Activated naive CD4-positive, alpha-beta T cell treated with anti-CD3 and anti-CD28 coated beads, Interleukin-2, amount 50 U/mL, for 72 hours (primary cell): ENCODE results near the gene PBX2. TPM values are rescaled to one million over a fixed set of nuclear protein-coding genes. Genes with fewer than 3 reads are reported as not detected.
"Not testable (repeated sequence)": the region's sequence is repeated elsewhere in the genome, so short reads cannot be mapped to it uniquely, and the experiment has no call there.

Experiments
- ATAC-seq, 2 donors: fragments of 150-1000 bp; cut with Tn5 transposase; 2 replicates each; pipeline ENCODE4 v1.10.0; 2021; ENCODE audit warnings: mild to moderate bottlenecking in 2 of 2, moderate library complexity in 2 of 2
- DNase-seq, 2 donors: peaks; one replicate each; pipeline ENCODE4 v3.0.0; 2021 to 2022; ENCODE audit warnings: low spot score in 2 of 2
- H3K27ac Mint-ChIP-seq, 2 donors: one replicate each; pipeline ENCODE4 v1.8.0; 2022; ENCODE audit warnings: mild to moderate bottlenecking in 2 of 2, mixed read lengths in 2 of 2
- H3K36me3 Mint-ChIP-seq, 2 donors: one replicate each; pipeline ENCODE4 v1.8.0; 2022; ENCODE audit warnings: mixed read lengths in 2 of 2
- H3K9me3 Mint-ChIP-seq, 2 donors: one replicate each; pipeline ENCODE4 v1.8.0; 2022; ENCODE audit warnings: mixed read lengths in 2 of 2
- total RNA-seq, 2 donors: library from RNA; stranded (reverse); gene quantifications; one replicate each; pipeline ENCODE4 v1.2.3, GENCODE V29; 2022

Gene PBX2
- total RNA-seq, 2 donors from 2014 or later: 65.4 to 88.7 TPM

GRCh38 chr6:32192608-32193039, 2.6 kb upstream of the PBX2 start, which contains the start of gene GPSM3:
Gene GPSM3, minus strand, starts transcription at chr6:32192643. Its CDS starts 130 bp downstream, at chr6:32192513.
- peaks cover 30 to 35% of the 10 kb centered on the region in 2 donors for H3K36me3 Mint-ChIP-seq

GRCh38 chr6:32191696-32192607, 1.9 kb upstream of the PBX2 start:
- peak in 1 of 2 donors; percentile 69 for DNase-seq
- ATAC-seq: no peak
- no peaks in the 10 kb centered on the region for H3K9me3 Mint-ChIP-seq
- peaks cover 37 to 41% of the 10 kb centered on the region in 2 donors for H3K36me3 Mint-ChIP-seq
- peak overlapping the region; percentile 94 to 97 for H3K27ac Mint-ChIP-seq

More at GRCh38 chr6:32192608-32193039, 2.6 kb upstream of the PBX2 start, which contains the start of gene GPSM3:
- DNase-seq (no peak), ATAC-seq (no peak)
- H3K9me3 Mint-ChIP-seq: no peaks in the 10 kb centered on the region
- H3K27ac Mint-ChIP-seq: peak within 1 kb of the TSS; percentile 94 to 97

GRCh38 chr6:32190911-32191677, 1.1 kb upstream of the PBX2 start:
- Mint-ChIP-seq H3K27ac (peak overlapping the region; percentile 94 to 97), H3K36me3 (peaks cover 45 to 50% of the 10 kb centered on the region in 2 donors), H3K9me3 (no peaks in the 10 kb centered on the region)
- ATAC-seq: no peak
- DNase-seq: no peak

GRCh38 chr6:32189742-32190053, 304 bp downstream of the PBX2 start:
- Mint-ChIP-seq H3K9me3 (no peaks in the 10 kb centered on the region), H3K36me3 (peaks cover 45 to 57% of the 10 kb centered on the region in 2 donors), H3K27ac (peak overlapping the region in 1 of 2 donors; percentile 94)
- DNase-seq (no peak), ATAC-seq (no peak)

DNA sequence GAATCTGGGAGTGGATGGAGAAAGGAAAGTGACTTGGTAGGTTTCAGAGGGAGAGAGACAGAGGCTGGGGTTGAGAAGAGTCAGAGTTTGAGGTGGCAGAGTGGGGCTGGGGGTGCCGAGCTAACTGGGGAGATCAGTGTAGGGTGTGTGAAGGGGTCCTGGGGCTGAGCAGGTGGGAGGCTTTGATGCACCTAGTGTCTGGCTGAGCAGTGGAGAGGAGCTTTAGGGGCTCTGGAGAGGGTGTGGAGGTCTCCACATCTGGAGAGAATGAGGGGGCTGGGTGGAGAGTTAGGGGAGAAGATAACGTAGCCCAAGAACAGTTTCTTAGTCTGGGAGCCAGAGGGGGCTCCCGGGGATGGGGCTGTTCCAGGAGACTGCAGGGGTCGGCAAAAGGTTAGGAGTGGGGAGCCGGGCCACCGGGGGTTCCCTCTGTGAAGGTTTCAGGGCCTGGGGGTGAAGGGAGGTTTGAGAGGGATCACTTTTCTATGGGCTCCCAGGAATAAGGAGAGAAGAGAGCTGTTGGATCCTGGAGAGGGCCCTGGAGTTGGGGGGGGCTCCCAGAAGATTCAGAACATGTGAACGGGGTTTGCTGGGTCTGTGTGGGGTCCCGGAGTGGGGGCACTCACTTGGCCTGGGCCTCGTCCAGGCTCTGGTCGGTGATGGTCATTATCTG, 797 bp downstream of the PBX2 start:
- Mint-ChIP-seq H3K9me3 (no peaks in the 10 kb centered on the region), H3K36me3 (peaks cover 45 to 57% of the 10 kb centered on the region in 2 donors), H3K27ac (peak overlapping the region; percentile 94 to 95)
- no peak for ATAC-seq
- no peak for DNase-seq

DNA sequence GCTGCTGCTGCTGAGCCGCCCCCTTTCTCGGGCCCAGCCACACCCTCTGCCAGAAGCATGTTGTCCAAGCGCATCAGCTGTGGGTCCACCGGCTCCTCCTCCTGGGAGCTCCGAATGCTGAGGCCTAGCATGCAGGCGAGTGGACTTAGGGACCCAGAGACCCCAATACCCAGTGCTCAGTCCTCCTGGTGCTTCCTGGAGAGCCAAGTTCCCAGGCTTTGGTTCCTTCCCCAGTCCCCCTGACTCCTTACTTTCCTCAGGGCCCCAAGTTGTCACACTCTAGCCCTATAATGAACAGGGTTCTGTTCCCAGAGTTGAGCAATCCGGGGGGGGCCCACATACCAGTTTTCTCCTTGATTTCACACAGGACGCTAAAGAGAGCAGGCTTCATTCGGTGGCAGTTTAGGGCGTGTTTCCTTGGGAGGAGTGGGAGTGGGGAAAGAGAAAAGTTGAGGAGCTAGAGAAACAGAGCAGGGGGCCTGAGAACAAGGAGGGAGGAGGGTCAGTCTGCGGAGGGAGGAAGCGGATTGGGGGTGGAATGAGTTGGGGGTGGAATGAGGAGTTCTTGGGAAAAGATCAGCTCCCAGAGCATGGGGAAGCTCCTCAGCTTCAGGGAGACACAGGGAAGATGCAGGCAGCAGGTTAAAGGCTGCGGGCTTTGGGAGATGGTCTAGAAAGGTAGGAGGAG, 1.5 kb downstream of the PBX2 start:
- no peaks in the 10 kb centered on the region for H3K9me3 Mint-ChIP-seq
- DNase-seq (no peak), ATAC-seq (no peak)
- H3K27ac Mint-ChIP-seq: peak overlapping the region; percentile 94 to 95
- peaks cover 45 to 57% of the 10 kb centered on the region in 2 donors for H3K36me3 Mint-ChIP-seq

DNA sequence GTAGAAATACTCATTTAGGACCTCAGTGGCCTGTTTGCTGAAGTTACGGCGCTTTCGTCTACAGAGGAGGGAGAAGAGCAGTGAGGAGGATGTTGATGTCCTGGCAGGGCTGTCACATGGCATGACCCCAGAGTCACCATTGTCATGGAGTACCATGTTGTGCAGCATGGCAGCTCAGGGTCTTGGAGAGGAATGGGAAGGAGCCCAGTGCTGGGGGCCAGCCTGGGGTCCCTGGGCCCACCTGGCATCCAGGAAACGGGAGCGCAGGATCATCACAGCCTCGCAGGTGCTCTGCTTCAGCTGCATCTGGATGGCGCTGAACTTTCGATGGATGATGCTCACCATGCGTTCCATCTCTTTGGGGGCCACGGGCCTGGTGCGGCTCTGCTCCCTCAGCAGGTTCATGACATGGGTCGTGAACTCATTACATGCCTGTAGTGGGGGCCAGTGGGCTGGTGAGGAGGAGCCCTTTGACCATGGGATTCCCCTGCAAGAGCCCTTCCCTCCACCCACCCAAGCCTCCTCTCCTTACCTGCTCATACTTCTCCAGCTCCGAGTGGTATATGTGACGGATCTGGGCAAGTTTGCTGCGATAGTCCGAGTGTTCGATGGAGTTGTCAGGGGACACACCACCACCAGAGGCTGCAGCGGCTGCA, 2.1 kb downstream of the PBX2 start:
- not testable (repeated sequence) for DNase-seq
- peaks cover 45 to 57% of the 10 kb centered on the region in 2 donors for H3K36me3 Mint-ChIP-seq

DNA sequence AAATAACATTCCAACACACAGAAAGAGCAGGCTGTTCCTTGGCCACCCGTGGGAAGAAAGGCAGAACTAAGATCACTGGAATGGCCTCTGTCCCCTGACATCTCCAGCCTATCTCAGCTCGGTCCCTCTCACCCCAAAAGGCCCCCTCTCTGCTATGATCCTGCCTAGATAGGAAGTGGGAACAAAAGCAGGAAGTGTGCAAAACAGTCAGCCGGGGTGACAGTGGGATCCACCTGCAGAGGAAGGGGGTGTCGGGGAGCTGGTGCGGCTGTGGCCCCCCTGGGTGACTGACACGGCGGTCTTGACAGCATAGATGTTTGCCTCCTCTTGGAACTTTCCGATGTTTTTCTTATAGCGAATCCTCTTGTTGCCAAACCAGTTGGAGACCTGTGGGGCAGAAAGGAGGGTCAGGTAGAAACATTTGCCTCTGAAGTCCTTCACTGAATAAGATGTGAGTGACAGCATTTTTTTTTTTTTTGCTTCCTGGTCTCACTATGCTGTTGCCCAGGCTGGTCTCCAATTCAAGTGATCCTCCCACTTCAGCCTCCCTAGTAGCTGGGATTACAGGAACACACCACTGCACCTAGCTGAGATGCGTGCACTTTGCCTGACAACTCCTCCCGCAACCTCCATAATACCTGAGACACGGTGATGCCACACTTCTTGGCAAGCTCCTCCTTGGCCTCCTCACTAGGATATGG, 2.8 kb downstream of the PBX2 start:
- Mint-ChIP-seq H3K27ac (peak overlapping the region; percentile 94), H3K36me3 (peaks cover 45 to 51% of the 10 kb centered on the region in 2 donors), H3K9me3 (no peaks in the 10 kb centered on the region)
- ATAC-seq (no peak), DNase-seq (no peak)

More for the DNA sequence above, 2.1 kb downstream of the PBX2 start:
- ATAC-seq, H3K9me3 Mint-ChIP-seq: not testable (repeated sequence)
- peak overlapping the region; percentile 94 to 95 for H3K27ac Mint-ChIP-seq

GRCh38 chr6:32186151-32186840, 3.7 kb downstream of the PBX2 start:
- Mint-ChIP-seq H3K27ac (peak overlapping the region; percentile 94), H3K36me3 (peaks cover 37 to 43% of the 10 kb centered on the region in 2 donors)
- DNase-seq, H3K9me3 Mint-ChIP-seq: not testable (repeated sequence)
- ATAC-seq: peak in 1 of 2 donors; percentile 3

GRCh38 chr6:32185681-32186131, 4.3 kb downstream of the PBX2 start:
- peak; percentile 45 to 60 for ATAC-seq
- peaks cover 33 to 43% of the 10 kb centered on the region in 2 donors for H3K36me3 Mint-ChIP-seq
- H3K27ac Mint-ChIP-seq: peak overlapping the region; percentile 92 to 94
- not testable (repeated sequence) for DNase-seq, H3K9me3 Mint-ChIP-seq

DNA sequence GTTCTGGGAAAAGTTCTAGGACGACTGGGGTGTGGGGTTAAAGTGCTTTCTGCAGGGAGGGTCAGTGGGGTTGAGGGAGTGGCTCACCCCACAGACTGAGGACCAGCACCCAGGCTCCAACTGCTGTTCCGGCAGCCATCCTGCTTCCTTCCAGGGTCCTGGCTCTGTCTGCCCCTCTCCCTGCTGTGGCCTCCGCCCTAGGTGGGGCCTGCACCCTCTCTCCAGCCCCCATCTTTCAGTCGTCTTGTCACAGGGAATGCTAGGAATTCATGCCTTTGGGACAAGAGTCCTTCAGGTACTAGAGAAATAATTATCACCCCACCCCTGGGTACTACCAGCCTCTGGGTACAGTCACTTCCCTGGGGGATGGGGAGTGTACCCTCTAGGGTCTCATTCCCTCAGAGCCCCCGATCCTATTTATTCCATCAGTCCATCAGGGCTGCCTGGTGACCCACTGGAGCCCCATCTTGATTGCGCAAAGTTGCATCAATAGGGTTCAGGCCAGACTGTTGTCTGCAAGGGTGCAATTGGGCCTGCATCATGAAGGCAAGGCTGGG, 5.8 kb downstream of the PBX2 start, which contains the start of gene AGER:
Gene AGER, minus strand, starts transcription at position 170 of the 557 bp plus-strand sequence. Its CDS starts 31 bp downstream, at position 139.
- no peak for ATAC-seq
- no peaks in the 10 kb centered on the region for H3K9me3 Mint-ChIP-seq
- DNase-seq: no peak
- H3K27ac Mint-ChIP-seq: peak within 1 kb of the TSS in 1 of 2 donors; percentile 57
- H3K36me3 Mint-ChIP-seq: peaks cover 38 to 52% of the 10 kb centered on the region in 2 donors

DNA sequence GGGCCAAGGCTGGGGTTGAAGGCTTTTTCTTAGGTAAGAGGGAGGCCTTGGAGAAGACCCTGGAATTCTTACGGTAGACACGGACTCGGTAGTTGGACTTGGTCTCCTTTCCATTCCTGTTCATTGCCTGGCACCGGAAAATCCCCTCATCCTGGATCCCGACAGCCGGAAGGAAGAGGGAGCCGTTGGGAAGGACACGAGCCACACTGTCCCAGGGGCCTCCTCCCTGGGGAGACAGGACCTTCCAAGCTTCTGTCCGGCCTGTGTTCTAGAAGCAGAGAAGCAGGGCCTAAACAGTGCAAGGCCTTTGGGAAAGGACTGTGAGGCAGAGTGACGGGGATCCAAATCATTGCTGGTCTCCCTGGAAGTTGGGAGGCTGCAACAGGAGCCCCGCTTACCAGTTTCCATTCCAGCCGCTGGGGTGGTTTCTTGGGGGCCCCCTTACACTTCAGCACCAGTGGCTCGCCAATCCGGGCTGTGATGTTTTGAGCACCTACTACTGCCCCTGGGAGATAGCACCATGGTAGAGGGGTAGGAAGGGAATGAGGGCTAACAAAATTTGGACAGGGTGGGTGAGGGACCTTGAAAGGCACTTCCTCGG, 6.4 kb downstream of the PBX2 start:
- Mint-ChIP-seq H3K27ac (peak overlapping the region in 1 of 2 donors; percentile 57), H3K36me3 (peaks cover 38 to 52% of the 10 kb centered on the region in 2 donors), H3K9me3 (no peaks in the 10 kb centered on the region)
- ATAC-seq (no peak), DNase-seq (no peak)

GRCh38 chr6:32183030-32183429, 7.0 kb downstream of the PBX2 start:
- no peak for ATAC-seq
- no peak for DNase-seq
- H3K27ac Mint-ChIP-seq: peak overlapping the region; percentile 57 to 69
- H3K36me3 Mint-ChIP-seq: peaks cover 36 to 52% of the 10 kb centered on the region in 2 donors
- H3K9me3 Mint-ChIP-seq: no peaks in the 10 kb centered on the region

DNA sequence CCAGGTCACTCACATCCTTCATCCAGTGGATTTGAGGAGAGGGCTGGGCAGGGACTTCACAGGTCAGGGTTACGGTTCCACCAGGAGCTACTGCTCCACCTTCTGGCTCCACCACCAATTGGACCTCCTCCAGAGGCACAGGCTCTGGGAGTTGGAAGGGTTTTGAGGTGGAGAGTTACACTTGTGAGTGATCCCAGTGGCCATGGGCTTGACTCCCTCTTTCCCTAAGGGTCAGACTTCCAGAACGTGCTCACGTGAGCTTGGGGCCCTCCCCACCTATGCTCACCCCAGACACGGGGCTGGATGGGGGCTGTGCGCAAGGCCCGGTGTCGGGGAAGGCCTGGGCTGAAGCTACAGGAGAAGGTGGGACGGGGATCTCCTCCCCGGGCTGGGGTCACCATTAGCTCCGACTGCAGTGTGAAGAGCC, 7.4 kb downstream of the PBX2 start:
- ATAC-seq (no peak), DNase-seq (no peak)
- Mint-ChIP-seq H3K27ac (peak overlapping the region; percentile 57 to 69), H3K36me3 (peaks cover 32 to 48% of the 10 kb centered on the region in 2 donors), H3K9me3 (no peaks in the 10 kb centered on the region)
